Umbilical cord (tissue), 2 donors: ENCODE data around the gene NMT2. TPM values are rescaled to one million over a fixed set of nuclear protein-coding genes. Genes with fewer than 3 reads are reported as not detected.

ENCODE experiments used
- DNase-seq: peaks from one replicate; pipeline ENCODE4 v3.0.0-alpha.2; 2015; ENCODE audit warnings: low spot score
- total RNA-seq: library from RNA; depleted of rRNA; stranded (reverse); fragments of >200 nt; gene quantifications from one replicate; pipeline ENCODE4 v1.2.3, GENCODE V29; 2014; ENCODE audit warnings: low replicate concordance; ENCODE audit not compliant: insufficient read depth

The NMT2 gene
- total RNA-seq, 1 donor from 2014 or later, result 16.9 TPM

- DNase-seq, result no peak
Observed at GRCh38 chr10:15181576-15182156, 13.2 kb upstream of the NMT2 start.

GRCh38 chr10:15180736-15181135 lies 12.2 kb upstream of the NMT2 start:
- DNase-seq, result no peak

DNA sequence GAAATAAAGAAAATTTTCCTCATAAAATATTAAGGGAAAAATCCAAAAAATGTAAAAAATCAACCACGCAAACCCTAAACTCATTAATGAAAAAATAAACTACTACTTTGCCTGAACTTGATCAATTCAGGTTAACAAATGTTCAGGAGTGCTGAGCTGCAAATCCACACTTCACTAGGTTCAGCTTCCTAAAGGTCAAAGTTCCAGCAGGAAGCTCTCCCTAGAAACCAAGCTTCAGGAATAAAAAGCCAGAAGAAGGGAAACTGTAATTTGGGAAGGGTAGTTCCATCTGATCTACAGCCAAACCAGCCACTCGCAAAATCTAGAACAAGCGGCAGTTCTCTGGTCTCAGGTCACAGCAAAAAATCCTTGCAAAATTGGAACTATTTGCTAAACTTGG lies 7.8 kb upstream of the NMT2 start:
- DNase-seq, result no peak

DNA sequence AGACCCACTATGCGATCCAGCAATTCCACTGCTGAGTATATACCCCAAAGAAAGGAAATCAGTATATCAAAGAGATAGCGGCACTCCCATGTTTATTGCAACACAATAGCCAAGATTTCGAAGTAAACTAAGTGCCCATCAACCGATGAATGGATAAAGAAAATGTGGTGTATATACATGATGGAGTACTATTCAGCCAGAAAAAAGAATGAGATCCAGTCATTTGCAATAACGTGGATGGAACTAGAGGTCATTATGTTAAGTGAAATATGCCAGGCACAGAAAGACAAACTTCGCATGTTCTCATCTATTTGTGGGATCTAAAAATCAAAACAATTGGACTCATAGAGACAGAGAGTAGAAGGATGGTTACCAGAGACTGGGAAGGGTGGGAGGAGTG lies 7.1 kb upstream of the NMT2 start:
- no peak for DNase-seq

DNA sequence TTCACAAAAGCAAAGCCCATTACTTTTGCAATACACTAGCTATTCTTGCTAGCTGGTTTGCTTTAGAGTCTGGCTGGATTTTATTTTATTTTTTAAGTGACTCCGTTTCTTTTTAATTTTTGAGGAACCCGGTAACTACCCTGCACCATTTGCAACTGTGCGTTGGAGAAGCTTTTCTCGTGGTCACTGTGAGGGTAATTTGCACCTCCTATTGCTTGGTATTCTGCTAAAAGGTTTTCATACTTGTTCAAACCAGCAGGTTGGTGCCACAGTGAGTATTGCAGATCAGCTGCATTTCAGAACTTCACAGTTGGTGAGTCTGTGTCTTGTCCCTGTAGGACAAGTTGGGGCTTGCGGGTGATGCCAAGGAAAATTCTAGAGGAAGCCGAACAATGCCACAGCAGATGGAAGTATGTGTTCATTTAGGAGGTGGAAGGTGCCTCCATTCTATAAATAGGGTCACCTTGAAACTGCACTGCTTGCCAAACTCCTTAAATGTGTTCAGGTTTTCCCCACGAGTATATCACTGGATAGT lies 3.9 kb upstream of the NMT2 start:
- peak; percentile 17 for DNase-seq

DNA sequence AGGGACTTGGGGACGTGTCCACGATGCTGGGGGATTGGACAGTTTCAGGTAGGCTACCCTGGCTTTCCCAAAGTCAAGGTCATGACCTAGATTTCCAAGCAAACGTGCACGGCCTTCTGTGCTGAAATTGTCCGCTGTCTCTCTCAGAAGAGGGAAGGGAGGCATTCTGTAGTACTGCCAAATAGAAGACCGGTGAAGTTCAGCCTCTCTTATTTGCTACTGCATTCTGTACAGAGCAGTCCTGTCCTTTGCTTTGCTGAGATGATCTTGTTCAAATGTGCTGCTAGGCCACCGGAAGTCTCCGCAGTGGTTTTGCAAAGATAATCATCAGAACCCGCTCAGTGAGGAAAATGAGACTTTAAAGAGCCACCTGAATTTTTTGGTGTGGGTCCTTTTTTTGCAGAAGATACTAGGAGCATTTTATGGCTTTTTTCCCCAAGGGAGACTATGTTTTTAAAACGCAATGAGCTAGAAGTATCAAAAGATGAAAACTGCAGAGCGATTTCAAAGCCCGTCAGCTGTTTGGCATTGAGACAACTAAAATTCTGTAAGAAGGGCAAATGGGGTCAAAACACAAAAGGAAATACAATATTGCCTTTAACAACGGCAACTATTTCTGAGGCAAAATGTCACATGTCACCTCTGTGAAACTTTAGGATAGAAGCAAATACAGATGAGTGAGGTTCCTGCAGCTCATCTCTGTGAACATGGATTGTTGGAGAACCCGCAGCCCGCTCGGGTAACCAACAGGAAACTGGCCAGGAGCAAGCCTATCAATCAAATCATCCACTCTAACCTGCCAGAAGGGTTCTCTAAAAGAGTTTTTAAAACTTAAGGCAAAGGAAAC lies 1.3 kb upstream of the NMT2 start:
- DNase-seq, result peak; percentile 19

DNA sequence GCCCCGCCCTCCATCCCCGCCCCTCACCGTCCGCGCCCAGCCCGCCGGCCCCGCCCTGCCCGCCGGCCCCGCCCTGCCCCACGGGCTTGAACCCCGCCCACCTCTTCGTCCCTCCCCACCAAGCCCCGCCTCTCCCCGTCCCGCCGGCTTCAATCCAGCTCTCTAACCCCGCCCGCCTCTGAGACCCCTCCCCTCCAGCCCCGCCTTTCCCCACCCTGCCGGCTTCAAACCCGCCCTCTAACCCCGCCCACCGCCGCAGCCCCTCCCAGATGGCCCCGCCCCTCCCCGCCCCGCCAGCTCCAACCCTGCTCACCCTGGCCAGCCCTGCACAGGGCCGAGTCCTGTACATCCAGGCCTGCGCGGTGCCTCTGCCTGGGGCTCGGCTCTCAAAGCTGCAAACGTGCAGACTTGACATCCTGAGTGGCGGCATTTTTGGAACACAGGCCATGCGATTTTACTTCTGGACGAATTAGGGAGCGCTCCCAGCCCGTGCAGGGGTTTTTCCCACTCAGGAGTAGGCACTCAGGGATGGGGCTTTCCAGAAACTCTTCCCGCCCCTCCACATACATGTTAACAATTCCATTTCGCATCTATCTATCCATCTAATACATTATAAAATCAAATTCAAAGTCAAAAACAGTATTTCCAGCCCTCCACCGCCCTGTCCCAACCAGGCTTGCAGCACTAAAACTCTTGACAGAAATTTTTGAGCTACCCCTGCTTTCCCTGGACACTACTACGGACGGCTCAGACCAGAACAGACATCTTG lies 477 bp upstream of the NMT2 start:
- peak; percentile 96 for DNase-seq

- peak; percentile 45 for DNase-seq
Observed at GRCh38 chr10:15167411-15168290, 842 bp downstream of the NMT2 start.

- no peak for DNase-seq
Observed at GRCh38 chr10:15166325-15166724, 2.2 kb downstream of the NMT2 start.

- no peak for DNase-seq
Observed at GRCh38 chr10:15163253-15163828, 5.2 kb downstream of the NMT2 start.

GRCh38 chr10:15158972-15159371 lies 9.5 kb downstream of the NMT2 start:
- DNase-seq, result peak; percentile 33

DNA sequence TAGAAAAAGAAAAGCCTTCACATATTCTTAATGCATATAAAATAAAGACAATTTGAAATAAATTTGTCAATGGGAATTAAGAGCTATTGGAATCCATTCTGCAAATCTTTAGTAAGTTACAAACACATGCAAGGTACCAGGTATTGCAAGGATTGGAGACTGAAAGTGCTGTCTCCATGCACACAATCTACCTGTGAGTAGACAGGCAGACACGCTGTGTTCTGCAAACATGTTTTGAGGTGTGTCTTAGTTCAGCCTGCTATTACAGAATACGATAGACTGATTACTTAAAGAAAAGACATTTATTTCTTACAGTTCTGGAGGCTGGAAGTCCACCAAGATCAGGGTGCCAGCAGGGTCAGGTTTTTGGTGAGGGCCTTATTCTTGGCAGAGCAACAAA lies 10.0 kb downstream of the NMT2 start:
- DNase-seq, result no peak

- no peak for DNase-seq
Observed at GRCh38 chr10:15155978-15156656, 12.4 kb downstream of the NMT2 start.

DNA sequence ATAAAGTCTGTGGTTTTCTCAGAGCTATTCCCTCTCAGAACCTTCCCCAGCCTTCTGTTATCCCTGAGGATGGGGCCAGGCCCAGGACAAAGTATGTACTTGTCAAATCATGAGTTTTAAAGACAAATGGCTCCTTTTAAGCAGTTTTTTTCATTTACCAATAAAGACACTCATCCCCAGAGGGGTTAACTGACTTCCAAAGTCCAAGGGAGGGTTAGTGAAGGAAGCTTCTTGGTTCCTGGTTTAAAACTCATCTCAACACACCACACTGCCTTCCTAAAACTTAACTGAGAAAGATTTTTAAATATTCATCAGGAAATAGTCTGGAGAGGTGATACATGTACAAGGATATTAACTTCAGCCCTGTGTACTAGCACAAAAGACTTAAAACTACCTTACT lies 15.9 kb downstream of the NMT2 start:
- DNase-seq, result no peak

DNA sequence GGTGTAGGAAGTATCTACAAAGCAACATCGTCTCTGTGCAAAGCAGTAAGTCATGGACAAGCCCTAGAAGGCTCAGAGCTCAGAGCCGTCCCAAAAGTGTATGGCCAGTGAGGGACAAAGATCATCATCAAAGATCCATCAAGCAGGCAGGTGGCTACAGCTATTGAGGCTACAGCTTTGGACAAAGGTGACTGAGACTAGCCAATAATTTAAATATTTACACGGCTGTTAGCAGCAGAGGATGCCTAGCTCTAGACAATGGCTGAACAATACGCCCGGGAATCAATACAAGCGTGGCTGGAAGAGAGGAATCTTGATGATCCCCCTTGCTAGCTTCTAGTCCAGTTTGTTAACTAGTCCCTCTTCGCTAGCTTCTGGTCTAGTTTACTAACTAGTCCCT lies 17.9 kb downstream of the NMT2 start:
- DNase-seq, result no peak

DNA sequence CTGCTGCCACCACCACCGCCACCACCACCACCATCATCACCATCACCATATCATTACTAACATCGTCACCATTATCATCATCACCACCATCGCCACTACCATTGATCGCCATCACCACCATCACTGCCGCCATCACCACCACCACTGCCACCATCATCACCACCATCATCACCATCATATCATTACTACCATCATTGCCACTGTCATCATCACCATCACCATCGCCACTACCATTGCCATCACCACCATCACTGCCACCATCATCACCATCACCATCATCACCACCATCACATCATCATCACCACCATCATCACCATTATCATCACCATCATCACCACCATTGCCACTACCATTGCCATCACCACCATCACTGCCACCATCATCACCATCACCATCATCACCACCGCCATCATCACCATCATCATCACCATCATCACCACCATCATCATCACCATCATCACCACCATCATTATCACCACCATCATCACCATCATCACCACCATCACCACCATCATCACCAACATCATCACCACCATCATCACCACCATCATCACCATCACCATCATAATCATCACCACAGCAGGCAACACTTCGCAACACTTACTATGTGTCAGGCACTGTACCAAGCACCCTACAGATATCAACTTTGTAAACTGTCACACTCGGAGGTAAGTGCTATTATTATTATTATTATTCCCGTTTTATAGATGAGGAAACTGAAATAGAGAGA lies 19.3 kb downstream of the NMT2 start:
- DNase-seq, result no peak

- no peak for DNase-seq
Observed at GRCh38 chr10:15147594-15148392, 20.7 kb downstream of the NMT2 start.

- no peak for DNase-seq
Observed at GRCh38 chr10:15146366-15146765, 22.1 kb downstream of the NMT2 start.

DNA sequence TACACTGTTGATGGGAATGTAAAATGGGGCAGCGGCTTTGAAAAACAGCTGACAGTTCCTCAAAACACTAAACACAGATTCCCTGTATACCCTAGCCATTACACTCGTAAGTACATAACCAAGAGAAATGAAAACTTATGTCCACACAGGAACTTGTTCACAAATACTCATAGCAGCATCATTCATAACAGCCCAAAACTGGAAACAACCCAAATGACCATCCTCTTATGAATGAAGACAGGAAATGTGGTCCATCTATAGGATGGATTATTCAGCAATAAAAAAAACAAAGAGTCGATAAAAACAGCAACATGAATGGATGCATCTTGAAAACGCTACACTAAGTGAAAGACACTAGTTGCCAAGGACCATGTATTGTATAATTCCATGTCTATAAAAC lies 23.7 kb downstream of the NMT2 start:
- no peak for DNase-seq
